BE2C (cell line): ENCODE results near the gene C10orf53.

Source experiments
- DNase-seq: peaks from one replicate; pipeline ENCODE4 v3.0.0-alpha.2; 2020
- H3K27me3 ChIP-seq: fragments of 250-450 bp; sonication (Bioruptor Pico); 2 replicates; pipeline ENCODE4 v1.5.1; 2020; ENCODE audit warnings: mild to moderate bottlenecking
- H3K36me3 ChIP-seq: fragments of 250-450 bp; sonication (Bioruptor Pico); 2 replicates; pipeline ENCODE4 v1.5.1; 2020; ENCODE audit warnings: mild to moderate bottlenecking
- H3K4me1 ChIP-seq: fragments of 250-450 bp; sonication (Bioruptor Pico); 2 replicates; pipeline ENCODE4 v1.5.1; 2020
- H3K4me3 ChIP-seq: 2 replicates; pipeline ENCODE4 v1.5.1; 2011; ENCODE audit warnings: low read depth, low read length
- H3K9me3 ChIP-seq: fragments of 250-450 bp; sonication (Bioruptor Pico); 2 replicates; pipeline ENCODE4 v1.5.1; 2020
- CTCF ChIP-seq: IDR thresholded peaks from 2 replicates; pipeline ENCODE4 v1.5.1; 2012; ENCODE audit warnings: mild to moderate bottlenecking, low read depth, low read length

Gene C10orf53

GRCh38 chr10:49740346-49741107 lies 61.1 kb downstream of the C10orf53 start:
- TF ChIP-seq CTCF, result no peak
- H3K9me3 ChIP-seq, result no peaks in the 10 kb centered on the region
- H3K4me3 ChIP-seq, result no peak overlapping the region
- peaks cover 78% of the 10 kb centered on the region for H3K36me3 ChIP-seq
- no peak for DNase-seq
- no peaks in the 10 kb centered on the region for H3K27me3 ChIP-seq
- no peaks in the 10 kb centered on the region for H3K4me1 ChIP-seq

DNA sequence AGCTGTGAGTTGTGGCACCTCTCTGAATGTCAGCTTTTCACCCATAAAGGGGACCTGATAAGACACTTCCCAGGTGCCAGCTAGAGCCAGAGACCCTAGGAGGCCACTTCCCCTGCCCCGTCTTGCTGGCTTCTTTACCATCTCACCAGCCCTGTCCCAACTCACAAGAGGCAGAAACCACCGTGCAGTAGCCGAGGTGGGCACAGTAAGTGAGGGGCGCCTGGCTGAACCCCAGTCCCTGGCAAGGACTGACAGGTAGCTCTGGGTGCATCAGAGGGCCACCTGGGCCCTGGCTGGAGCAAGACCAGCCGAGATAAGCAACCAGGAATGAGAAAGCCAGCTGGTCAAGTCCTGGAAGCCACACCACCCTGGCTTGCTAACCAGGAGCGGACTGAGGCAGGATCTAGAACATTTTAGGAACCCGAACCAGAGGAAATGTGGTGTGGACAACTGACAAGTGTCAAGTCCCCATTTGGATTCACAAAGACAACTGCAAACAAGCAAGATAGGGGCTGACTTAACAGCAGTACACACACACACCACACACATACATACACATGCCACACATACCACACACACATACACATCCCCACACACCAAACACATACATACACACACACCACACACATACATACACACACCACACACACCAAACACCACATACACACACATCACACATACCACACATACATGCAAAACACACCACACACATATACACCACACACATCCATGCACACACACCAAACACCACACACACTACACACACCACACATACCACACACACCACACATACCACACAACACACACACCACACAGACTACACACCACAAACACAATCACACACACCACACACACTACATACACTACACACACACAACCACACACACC lies 61.9 kb downstream of the C10orf53 start:
- Histone ChIP-seq H3K36me3 (peaks cover 78% of the 10 kb centered on the region), H3K9me3 (no peaks in the 10 kb centered on the region), H3K4me3 (no peak overlapping the region), H3K4me1 (no peaks in the 10 kb centered on the region), H3K27me3 (no peaks in the 10 kb centered on the region)
- DNase-seq, result no peak
- TF ChIP-seq CTCF, result no peak

- H3K4me3 ChIP-seq, result no peak overlapping the region
- no peaks in the 10 kb centered on the region for H3K27me3 ChIP-seq
- no peak for DNase-seq
- TF ChIP-seq CTCF, result no peak
- H3K9me3 ChIP-seq, result no peaks in the 10 kb centered on the region
- H3K36me3 ChIP-seq, result peaks cover 77% of the 10 kb centered on the region
- no peaks in the 10 kb centered on the region for H3K4me1 ChIP-seq
These were observed 63.4 kb downstream of the C10orf53 start for GRCh38 chr10:49742683-49743463.

GRCh38 chr10:49743464-49744075 lies 64.1 kb downstream of the C10orf53 start:
- Histone ChIP-seq H3K9me3 (no peaks in the 10 kb centered on the region), H3K36me3 (peaks cover 78% of the 10 kb centered on the region), H3K4me1 (no peaks in the 10 kb centered on the region), H3K4me3 (no peak overlapping the region), H3K27me3 (no peaks in the 10 kb centered on the region)
- DNase-seq, result no peak
- TF ChIP-seq CTCF, result no peak

DNA sequence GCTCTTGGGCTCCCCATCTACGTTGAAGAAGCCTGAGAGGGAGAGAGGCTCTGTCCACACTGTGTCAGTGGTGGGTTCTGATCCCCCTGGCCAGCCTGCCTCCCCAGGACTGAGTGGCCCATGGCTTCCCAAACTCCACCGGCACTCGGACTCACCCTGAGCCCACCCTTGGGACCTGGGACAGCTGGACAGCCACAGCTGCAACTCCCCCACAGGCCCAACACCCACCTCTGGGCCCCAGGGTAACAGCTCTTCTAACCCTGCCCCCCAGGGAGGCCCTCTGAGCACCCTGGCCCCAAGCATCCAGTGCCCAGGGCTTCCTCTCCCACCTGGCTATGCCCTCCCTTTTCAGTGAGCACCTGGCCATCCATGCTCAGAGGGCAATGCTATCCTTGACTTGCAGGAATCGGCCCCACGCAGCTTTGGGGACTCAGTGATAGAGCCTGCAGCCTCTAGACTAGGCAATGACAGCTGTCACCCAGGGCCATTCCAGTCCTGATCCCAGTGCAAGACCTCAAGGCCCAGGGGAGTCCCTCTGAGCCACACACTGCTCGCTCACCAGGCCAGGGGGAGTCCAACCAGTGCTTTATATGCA lies 64.7 kb downstream of the C10orf53 start:
- no peak for TF ChIP-seq CTCF

More for the DNA sequence above, 64.7 kb downstream of the C10orf53 start:
- Histone ChIP-seq H3K4me1 (no peaks in the 10 kb centered on the region), H3K36me3 (peaks cover 78% of the 10 kb centered on the region), H3K27me3 (no peaks in the 10 kb centered on the region), H3K4me3 (no peak overlapping the region), H3K9me3 (no peaks in the 10 kb centered on the region)
- DNase-seq, result no peak
